ENCODE measurements around the gene PIK3R6.
"Not testable (repeated sequence)": the region's sequence is repeated elsewhere in the genome, so short reads cannot be mapped to it uniquely, and the experiment has no call there.

The PIK3R6 gene

DNA sequence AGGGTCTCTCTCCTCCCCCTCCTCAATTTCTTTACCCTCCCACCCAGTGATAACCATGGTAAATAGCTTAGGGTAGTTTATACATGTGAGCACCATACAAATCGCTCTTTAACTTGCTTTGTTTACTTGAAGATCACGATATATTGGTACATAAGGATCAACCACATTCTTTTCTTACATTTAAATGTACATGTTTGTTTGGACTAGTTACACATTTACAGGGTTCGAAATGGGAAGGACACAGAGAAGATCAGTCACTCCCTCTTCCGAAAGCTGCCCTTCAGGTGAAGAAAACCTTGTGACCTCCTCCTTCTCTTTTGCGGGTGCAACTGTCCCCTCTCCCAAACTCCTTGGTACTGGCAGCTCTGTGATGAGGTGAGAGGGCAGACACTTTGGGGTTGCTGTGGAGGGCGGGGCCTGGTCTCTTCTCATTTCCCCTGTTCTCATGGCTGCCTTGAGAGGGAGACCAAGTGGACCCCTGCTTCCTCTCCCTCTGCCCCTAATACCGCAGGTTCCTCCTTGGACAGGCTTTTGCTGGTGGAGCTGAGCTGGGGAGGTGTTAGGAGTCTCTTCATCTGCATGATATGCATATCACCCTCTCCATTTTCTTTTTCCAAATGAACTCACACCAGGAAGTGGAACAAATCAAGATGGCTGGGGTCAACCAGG, 4.7 kb upstream of the PIK3R6 start:
- no peak for DNase-seq

GRCh38 chr17:8871081-8871581, 3.7 kb upstream of the PIK3R6 start:
- DNase-seq = no peak

DNA sequence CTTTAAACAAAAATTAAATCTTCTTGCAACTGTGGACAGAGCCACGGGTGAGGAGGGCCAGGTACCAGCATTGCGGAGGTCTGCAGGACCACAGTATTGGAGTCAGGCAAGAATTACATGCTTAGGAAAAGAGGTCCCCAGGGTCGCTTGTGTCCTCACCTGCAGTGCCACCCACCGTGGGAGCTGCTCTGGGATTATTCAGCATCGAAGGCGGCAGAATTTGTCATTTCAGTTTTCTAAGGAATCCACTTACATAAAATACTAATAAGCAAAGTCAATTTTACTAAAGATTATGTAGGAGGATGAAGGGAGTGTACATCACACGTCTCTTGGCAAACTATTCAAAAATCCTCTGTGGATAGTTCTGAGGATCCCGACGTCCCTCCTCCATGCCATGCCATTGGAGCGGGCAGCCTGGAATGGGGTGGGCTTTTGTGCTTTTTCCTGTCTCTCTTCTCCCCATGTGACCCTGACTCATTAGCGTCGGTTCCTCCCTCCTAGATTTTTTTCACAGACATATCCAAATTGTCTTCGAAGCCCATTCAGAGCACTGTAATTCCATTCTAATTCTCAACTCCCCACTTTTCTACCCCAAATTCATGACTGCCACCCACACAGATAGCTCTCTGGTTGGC, 3.0 kb upstream of the PIK3R6 start:
- DNase-seq = no peak

- no peak for DNase-seq
Observed at GRCh38 chr17:8869114-8869815, 1.8 kb upstream of the PIK3R6 start.

DNA sequence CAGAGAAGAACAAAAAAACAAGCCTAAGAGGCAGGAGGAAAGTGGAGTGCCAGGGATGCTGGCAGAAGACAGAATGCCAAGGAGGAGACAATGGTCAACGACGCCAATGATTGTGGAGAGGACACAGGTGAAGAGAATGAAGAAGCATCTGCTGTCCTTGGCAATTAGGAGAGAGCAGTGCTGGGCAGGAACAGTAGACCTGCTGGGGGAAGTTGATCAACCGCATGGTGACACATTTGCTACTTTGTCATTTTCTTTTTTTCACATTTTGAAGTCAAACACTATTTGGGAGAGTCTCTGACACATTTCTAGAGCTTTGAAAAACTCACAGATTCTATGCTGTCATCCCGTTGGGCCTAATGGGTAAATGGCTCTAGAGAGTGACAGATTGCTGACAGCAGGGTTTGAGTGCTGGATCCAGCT, 1.1 kb upstream of the PIK3R6 start:
- DNase-seq = no peak

DNA sequence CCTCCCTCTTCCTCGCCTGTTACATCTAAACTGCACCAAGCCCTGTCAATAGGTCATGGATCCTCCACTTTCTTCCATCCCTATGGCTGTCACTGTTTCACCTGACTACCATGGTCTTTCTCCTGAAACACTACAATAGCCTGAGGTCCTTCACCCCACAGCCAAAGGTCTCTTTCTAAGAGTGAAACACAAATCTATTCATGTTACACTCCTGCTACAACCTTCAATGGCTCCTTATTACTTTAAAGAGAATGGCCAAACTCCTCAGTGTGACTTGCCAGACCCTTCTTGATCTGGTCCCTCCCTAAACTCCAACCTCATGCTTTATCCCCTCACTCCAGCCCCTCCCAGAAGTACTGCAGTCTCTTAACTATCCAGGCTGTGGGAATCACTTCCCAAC, 618 bp upstream of the PIK3R6 start:
- DNase-seq = no peak

DNA sequence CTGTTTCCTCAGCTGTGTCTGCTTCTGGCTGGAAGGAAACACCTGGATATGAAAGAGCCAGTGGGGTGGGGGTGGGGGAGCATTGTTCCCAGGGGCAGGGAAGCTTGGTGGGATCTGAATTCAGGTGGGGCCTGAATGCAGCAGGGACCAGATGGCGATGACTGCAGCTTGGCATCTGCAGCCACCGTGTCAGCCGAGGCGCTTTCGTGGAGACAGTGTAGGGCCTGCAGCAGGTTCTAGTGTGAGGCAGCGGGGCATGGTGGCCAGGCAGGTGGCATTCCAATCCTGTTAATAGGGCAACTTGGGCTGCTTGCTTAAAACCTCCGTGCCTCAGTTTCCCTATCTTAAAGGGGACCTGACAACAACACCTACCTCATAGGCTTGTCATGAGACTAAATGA, 1.7 kb downstream of the PIK3R6 start:
- DNase-seq = no peak

DNA sequence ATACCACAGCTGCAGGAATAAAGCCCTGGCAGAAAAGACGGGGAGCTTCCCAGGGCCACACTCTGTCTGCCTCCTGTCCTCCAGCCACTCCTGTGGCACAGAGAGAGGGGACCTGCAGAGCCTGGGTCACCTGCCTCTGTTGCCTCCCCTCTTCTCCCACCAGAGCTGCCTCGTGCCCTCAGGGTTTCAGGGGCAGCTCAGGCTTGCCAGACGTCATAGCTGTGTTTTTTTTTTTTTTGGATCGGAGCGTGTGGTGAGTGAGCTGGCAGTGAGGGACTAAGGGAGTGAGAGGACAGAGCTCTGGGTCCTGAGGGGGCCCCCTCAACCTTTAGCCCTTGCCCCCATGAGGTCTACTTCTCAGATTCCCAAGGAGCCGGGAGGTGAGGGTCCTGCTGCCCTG, 2.1 kb downstream of the PIK3R6 start:
- DNase-seq = no peak

GRCh38 chr17:8862213-8863056, 5.0 kb downstream of the PIK3R6 start:
- DNase-seq = no peak

DNA sequence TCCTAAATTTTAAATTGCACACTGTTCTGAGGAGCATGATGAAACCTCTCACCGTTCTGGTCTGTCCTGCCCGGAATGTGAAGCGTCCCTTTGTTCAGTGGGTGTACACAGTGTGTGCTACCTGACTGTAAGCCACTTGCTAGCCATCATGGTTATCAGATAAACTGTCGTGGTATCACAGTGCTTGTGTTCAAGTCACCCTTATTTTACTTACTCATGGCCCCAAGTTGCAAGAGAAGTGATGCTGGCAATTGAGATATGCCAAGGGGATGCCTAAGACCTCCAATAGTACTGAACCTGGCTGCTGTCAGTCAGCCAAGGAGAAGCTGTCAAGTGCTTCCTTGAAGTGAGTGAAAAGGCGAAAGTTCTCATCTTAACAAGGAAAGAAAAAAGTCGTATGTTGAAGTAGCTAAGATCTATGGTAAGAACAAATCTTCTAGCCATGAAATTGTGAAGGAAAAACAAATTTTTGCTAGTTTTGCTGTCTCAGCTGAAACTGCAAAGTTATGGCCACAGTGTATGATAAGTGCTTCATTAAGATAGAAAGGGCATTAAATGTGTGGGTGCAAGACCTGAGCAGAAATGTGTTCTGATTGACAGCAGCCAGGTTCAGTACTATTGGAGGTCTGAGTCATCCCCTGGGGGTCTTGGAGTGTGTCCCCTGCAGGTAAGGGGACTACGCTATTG, 5.8 kb downstream of the PIK3R6 start:
- DNase-seq = no peak

DNA sequence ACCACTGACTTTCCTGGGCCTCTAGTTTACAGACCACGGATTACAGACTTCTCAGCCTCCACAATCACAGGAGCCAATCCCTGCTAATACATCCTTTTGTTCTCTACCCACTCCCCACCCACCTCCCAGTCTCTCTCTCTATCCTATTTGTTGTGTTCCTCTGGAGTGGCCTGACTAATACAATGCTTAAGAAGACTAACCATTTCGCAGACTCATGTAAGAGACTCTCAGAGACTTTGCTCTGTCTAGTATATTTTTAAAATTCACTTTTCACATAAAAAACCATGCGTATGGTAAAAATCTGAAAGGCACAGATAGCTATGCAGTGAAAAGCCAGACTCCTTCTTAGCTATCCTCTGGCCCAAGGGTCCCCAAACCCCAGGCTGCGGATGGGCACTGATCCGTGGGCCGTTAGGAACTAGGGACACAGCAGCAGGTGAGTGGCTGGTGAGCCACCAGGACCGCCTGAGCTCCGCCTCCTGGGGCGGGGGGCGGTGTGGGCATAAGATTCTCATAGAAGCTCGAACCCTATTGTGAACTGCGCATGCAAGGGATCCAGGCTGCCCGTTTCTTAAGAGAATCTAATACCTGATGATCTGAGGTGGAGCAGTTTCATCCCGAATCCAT, 7.6 kb downstream of the PIK3R6 start:
- DNase-seq = no peak

DNA sequence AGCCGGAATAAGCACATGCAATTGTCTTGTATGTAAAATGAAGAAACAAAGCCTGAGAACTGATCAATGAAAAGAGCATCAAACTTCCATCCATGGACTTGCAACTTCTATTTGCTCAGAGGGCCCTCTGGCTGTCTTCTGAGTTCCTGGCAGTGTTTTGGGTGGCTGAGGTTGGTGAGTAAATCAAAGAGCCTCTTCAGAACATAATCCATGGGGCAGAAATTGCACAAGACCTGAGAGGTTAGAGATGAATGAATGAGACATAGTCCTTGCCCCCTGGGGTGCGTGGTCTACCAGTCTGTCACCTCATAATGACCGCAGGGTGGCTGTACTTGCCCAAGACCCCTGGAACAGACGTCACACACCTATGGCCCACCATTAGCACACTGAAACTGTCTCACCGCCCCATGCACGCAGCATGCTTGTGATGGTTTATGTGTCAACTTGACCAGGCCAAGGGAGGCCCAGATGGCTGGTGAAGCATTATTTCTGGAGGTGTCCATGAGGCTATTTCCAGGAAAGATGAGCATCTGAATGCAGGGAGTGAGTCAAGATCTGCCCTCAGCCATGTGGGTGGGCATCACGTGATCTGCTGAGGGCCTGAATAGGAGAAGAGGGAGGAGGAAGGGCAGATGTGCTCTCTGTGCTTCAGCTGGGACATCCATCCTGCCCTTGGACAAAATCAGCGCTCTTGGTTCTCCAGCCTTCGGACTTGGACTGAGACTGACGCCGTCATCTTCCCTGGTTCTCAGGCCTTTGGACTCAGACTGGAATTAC, 8.3 kb downstream of the PIK3R6 start:
- DNase-seq = no peak

- DNase-seq = no peak
Observed at GRCh38 chr17:8857919-8858318, 9.6 kb downstream of the PIK3R6 start.

- no peak for DNase-seq
Observed at GRCh38 chr17:8856869-8857575, 10.5 kb downstream of the PIK3R6 start.

GRCh38 chr17:8856205-8856603, 11.3 kb downstream of the PIK3R6 start:
- DNase-seq = not testable (repeated sequence)

DNA sequence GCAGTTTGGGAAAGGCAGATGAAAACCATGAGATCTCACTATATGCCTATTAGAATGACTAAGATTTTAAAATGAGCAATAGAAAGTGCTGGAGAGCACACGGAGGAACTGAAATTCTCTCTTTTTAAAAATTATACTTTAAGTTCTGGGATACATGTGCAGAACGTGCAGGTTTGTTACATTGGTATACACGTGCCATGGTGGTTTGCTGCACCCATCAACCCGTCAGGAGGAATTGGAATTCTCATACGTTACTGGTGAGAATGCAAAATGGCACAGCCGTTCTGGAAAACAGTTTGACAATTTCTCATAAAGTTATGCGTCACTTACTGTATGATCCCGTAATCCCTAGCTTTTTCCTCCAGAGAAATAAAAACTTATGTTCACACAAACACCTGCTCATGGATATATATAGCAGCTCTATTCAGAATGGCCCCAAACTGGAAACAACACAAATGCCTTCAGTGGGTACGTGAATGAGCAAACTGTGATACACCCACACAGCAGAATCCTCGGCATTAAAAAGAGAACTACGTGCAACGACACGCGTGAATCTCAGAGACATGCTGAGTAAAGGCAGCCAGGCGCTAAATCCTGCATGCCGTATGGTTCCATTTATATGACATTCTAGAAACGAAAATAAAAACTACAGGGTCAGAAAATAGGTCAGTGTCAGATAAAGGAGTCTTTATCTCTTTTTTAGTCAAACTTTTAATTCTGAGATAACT, 11.8 kb downstream of the PIK3R6 start:
- no peak for DNase-seq

GRCh38 chr17:8851600-8851999, 15.9 kb downstream of the PIK3R6 start:
- no peak for DNase-seq

DNA sequence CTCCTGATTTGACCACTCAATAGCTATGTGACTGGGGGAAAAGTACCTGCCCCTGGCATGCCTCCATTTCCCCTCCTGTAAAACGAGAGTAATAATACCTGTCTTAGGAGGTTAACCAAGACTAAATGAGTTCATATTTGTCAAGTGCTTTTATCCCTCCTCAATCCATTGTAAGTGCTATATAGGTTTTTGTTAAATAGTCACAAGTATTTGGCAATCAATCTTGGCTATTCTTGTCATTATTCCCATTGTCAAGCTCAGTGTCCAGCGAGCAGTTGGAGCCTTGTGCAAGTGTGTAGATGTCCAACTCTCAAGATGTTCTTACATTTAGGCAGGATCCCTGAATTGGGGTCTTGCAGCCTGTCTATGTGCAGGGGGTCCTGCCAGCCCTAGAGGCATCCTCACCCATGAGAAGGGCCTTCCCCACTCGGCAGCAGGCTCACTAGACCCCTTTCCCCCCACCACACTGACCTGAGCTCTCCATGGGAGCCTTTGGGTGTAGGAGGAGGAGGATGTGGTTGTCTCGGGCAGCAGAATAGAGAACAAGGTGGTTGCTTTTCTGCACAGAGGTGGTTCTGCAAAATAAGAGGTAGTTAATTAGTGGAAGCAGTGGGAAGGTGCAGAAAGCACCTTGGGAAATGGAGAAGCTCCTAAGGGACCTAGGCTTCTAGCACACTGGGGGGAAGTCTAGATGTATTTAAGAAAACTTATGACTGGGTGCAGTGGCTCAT, 18.0 kb downstream of the PIK3R6 start:
- no peak for DNase-seq

DNA sequence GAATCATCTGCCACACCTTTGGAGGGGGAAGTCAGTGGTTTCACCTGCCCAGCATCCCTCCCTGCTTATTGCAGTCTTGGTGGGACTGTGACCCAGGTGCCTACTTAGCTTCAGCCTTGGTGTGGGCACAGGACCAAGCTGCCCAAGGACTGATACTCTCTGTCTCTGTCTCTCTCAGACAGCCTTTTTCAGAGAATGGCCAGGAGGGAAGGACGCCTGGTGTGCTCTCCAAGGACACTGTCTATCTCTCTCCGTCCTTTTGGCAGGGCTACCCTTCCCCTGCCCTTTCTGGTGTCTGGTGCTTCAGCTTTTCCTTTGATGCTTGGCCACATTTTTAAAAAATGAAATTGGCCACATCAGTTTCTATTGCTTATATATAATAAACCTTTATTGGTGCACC, 19.6 kb downstream of the PIK3R6 start:
- DNase-seq = no peak

All from stimulated activated CD4-positive, alpha-beta T cell treated with anti-CD3 and anti-CD28 coated beads, Interleukin-4, amount 100 ng/mL, for 4 hours (primary cell).